Measurements from ENCODE around the gene CACNG7. TPM values are rescaled to one million over a fixed set of nuclear protein-coding genes. Genes with fewer than 3 reads are reported as not detected.

The CACNG7 gene
- total RNA-seq, 2 donors from 2014 or later: 0.16 TPM; not detected in 1

DNA sequence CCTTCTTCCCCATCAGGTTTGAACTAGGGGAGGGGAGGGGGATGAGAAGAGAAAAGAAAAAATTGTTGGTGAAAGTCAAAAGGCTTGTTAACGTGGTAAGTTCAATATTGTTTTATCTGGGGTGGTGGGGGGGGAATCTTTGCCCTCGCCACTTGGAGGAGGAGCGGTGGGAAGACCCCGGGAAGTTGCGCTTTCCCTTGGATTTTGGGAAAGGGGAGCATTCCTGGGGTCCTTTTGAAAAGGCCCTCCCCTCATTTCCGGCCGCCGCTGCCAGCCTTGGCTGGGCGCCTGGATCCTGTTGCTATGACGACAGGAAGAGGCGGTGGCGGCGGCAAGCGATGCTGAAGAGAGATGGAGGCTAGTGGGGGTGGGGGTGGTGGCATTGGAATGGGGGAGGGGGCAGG lies 49.1 kb downstream of the CACNG7 start:
- Histone ChIP-seq H3K9ac (ENCODE audit: low read depth in 2 of 2, low read length in 2 of 2) (no peak overlapping the region), H3K4me1 (no peaks in the 10 kb centered on the region), H3K9me3 (no peaks in the 10 kb centered on the region), H3K36me3 (no peaks in the 10 kb centered on the region), H3K4me3 (no peak overlapping the region), H3K27me3 (peaks cover 25% of the 10 kb centered on the region), H3K27ac (no peak overlapping the region)
- no peak for DNase-seq
- intact Hi-C loops (cut with DNase I): no loop called here
- TF ChIP-seq, protein P1, sequence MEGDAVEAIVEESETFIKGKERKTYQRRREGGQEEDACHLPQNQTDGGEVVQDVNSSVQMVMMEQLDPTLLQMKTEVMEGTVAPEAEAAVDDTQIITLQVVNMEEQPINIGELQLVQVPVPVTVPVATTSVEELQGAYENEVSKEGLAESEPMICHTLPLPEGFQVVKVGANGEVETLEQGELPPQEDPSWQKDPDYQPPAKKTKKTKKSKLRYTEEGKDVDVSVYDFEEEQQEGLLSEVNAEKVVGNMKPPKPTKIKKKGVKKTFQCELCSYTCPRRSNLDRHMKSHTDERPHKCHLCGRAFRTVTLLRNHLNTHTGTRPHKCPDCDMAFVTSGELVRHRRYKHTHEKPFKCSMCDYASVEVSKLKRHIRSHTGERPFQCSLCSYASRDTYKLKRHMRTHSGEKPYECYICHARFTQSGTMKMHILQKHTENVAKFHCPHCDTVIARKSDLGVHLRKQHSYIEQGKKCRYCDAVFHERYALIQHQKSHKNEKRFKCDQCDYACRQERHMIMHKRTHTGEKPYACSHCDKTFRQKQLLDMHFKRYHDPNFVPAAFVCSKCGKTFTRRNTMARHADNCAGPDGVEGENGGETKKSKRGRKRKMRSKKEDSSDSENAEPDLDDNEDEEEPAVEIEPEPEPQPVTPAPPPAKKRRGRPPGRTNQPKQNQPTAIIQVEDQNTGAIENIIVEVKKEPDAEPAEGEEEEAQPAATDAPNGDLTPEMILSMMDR (IDR thresholded peaks at IDR 0.05): no peak

DNA sequence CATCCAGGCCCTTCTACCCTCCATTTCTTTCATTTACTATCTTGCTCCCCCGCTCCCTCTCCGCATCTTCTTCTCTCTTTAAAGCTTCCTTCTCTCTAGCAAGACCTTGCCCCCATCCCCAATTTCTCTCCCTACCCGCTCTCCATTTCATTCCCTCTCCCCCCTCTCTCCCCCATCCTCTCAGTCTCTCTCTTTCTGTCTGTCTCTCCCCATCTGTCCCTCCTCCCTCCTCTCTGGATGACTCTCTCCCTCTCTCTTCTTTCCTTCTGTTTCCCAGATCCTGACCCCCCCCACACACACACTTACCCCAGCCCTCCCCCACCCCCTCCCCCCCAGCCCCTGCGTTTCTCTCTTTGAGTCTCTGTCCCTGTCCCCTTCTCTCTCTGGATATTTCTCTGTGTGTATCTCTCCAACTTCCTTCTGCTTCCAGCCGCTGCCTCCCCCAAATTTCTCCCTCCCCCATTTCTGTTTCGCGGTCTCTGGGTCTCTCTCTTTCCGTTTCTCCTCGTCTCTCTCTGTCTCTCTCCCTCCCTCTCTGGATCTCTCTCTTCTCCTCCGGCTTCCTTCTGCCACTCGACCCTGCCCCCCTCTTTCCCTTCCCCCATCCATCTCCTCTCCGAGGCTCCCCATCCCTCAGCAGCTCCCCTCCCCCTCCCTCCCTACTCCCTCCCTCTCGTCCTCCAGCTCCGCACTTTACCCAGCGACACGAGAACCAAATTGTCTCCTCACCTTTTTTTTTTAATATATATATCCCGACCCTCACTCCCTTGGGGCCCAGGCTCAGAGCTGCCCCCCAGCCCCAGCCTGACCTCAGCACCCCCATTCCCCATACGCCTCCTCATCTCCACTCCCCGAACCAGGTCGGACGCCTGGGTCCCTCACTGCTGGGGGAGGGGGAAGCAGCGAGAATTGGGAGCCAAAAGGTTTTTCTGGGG lies 50.0 kb downstream of the CACNG7 start:
- intact Hi-C loops (cut with DNase I): no loop called here
- peaks cover 29% of the 10 kb centered on the region for H3K27me3 ChIP-seq
- DNase-seq: no peak
- TF ChIP-seq, protein P1 (IDR thresholded peaks at IDR 0.05): no peak
- H3K4me1 ChIP-seq: no peaks in the 10 kb centered on the region
- no peaks in the 10 kb centered on the region for H3K36me3 ChIP-seq
- no peaks in the 10 kb centered on the region for H3K9me3 ChIP-seq
- no peak overlapping the region for H3K27ac ChIP-seq
- no peak overlapping the region for H3K9ac ChIP-seq (ENCODE audit: low read depth in 2 of 2, low read length in 2 of 2)
- H3K4me3 ChIP-seq: no peak overlapping the region

DNA sequence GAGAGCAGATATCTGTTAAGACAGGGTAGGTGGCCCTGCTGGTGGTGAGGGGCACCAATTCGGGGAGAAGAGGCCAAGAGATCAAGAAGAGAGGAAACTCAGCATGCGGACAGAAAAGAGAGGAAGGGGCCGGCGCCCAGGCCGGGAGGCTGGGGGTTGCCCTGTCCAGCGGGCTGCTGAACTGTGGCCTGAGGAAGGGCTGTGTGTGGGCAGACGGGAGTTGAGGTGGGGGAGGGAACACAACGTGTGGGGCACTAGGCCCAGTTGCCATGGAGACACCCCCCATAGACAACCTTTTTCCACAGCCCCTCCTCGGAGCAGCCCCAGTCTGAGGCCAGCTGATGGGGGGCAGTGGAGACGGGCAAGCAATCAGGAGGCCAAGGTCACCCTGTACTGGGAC lies 51.1 kb downstream of the CACNG7 start:
- Histone ChIP-seq H3K27ac (no peak overlapping the region), H3K36me3 (no peaks in the 10 kb centered on the region), H3K4me1 (no peaks in the 10 kb centered on the region), H3K4me3 (no peak overlapping the region), H3K9ac (ENCODE audit: low read depth in 2 of 2, low read length in 2 of 2) (no peak overlapping the region), H3K27me3 (peaks cover 29% of the 10 kb centered on the region), H3K9me3 (no peaks in the 10 kb centered on the region)
- DNase-seq: no peak
- intact Hi-C loops (cut with DNase I): no loop called here
- TF ChIP-seq, protein P1 (IDR thresholded peaks at IDR 0.05): no peak

DNA sequence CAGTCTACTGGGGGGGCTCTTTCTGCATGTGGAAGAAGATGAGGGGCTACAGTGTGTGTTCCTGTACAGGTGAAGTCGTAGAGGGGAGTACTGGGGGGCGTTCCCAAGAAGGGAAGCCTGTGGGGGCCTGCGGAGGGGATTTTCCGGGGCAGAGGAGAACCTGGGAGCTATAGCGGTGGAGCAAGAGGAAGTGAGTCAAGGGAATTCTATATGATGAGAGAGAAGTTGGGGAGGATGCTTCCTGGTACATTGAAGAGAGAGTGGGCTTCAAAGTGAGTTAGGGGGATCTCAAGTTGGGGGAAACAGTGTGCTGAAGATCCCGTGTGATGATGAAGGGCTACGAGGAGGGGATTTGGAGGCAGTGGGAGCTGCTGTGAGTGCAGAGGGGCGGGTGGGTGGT lies 51.8 kb downstream of the CACNG7 start:
- Histone ChIP-seq H3K4me3 (no peak overlapping the region), H3K27ac (no peak overlapping the region), H3K4me1 (no peaks in the 10 kb centered on the region), H3K36me3 (no peaks in the 10 kb centered on the region), H3K27me3 (peaks cover 29% of the 10 kb centered on the region), H3K9me3 (no peaks in the 10 kb centered on the region), H3K9ac (ENCODE audit: low read depth in 2 of 2, low read length in 2 of 2) (no peak overlapping the region)
- no peak for DNase-seq
- intact Hi-C loops (cut with DNase I): no loop called here
- TF ChIP-seq, protein P1 (IDR thresholded peaks at IDR 0.05): no peak

DNA sequence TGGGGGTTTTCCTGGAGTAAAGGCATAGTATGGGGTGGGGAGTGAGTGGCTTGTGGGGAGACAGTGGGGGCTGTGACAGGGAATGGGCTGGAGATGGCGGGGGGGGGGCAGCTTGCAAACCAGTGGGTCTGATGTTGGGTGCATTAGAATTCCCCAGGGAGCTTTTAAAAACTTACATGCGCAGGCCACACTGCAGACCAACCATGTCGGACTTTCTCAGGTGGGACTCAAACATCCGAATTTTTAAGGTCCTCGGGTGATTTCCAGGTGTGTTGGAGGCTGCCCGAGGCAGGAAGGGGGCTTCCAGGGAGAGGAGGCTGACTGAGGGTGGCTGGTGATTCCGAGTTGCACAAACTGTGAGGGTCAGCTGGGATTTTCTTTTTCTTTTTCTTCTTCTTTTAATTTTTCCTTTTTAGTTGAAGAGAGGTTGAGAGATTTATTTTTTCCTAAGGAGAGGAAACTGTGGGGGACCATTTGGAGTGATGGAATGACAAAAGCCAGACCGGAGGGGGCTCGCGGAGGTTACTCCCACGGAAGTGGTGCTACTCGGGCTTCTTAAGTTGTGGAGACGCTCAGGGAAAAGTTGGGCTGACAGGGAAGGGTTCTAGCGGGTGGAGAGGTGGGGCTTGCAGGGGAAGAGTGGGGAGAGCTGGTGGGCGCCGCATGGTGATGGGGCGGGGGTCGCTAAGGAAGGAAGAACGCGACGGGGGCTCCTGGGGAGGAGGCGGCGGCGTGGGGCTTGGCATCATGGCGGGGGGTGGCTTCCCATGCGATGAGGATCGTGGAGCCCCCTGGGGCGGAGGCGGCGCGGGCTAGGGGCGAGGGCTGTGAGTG lies 52.7 kb downstream of the CACNG7 start:
- Histone ChIP-seq H3K4me3 (no peak overlapping the region), H3K4me1 (no peaks in the 10 kb centered on the region), H3K36me3 (no peaks in the 10 kb centered on the region), H3K27ac (no peak overlapping the region), H3K9ac (ENCODE audit: low read depth in 2 of 2, low read length in 2 of 2) (no peak overlapping the region), H3K9me3 (no peaks in the 10 kb centered on the region), H3K27me3 (peaks cover 29% of the 10 kb centered on the region)
- intact Hi-C loops (cut with DNase I): no loop called here
- DNase-seq: no peak
- TF ChIP-seq, protein P1 (IDR thresholded peaks at IDR 0.05): no peak
